GM12878 (cell line): ENCODE results near the gene SCEL. TPM values are rescaled to one million over a fixed set of nuclear protein-coding genes. Genes with fewer than 3 reads are reported as not detected.

Source experiments
- ATAC-seq: fragments of 200-7000 bp; cut with Tn5 transposase; 3 replicates; pipeline ENCODE4 v1.9.1; 2020; ENCODE audit warnings: mild to moderate bottlenecking, moderate library complexity
- BruUV-seq: library from RNA; stranded (reverse); fragments of 400-500 nt; replicated peaks from 2 replicates; lab custom pipeline; 2021; lab: Mats Ljungman, UMichigan
- CTCF ChIA-PET: fragments of 300-600 bp; sonication (Branson Sonifier 250); formaldehyde crosslinking; extraction: SDS; loops from one replicate; lab custom pipeline; 2021; ENCODE audit warnings: inconsistent platforms; lab: Yijun Ruan, JAX
- POLR2A ChIA-PET: fragments of 350-600 bp; formaldehyde crosslinking; extraction: SDS; loops from one replicate; lab custom pipeline; 2021; ENCODE audit warnings: inconsistent platforms; lab: Charles Lee
- RAD21 ChIA-PET: fragments of 300-600 bp; sonication (Branson Sonifier 250); formaldehyde crosslinking; loops from one replicate; lab custom pipeline; 2023; ENCODE audit warnings: antibody characterized with exemption; ENCODE audit not compliant: unreplicated experiment; lab: Charles Lee
- SMC1A ChIA-PET: fragments of 300-600 bp; sonication (Branson Sonifier 250); formaldehyde crosslinking; loops from one replicate; lab custom pipeline; 2023; ENCODE audit not compliant: unreplicated experiment, uncharacterized antibody; lab: Charles Lee
- DNase-seq: peaks from one replicate; pipeline ENCODE4 v3.0.0-alpha.2; 2011; ENCODE audit warnings: low read depth, low spot score
- FAIRE-seq: peaks from 3 replicates; lab custom pipeline; 2011; peaks lifted over from hg19 to GRCh38; lab: Jason Lieb, UNC
- H2AFZ ChIP-seq: 2 replicates; pipeline ENCODE4 v1.6.0; 2011; ENCODE audit warnings: low read depth, low read length, control low read depth; ENCODE audit not compliant: control insufficient read depth
- H3K27ac ChIP-seq: 2 replicates; pipeline ENCODE4 v1.5.1; 2011; ENCODE audit warnings: control low read depth; ENCODE audit not compliant: control insufficient read depth, insufficient read depth
- H3K27me3 ChIP-seq, 2 experiments: replicated peaks in 1 of 2; 2 replicates each; pipeline versions ENCODE4 v1.6.0 to v1.6.1; 2011; ENCODE audit warnings: low read length in 1 of 2; ENCODE audit not compliant: control insufficient read depth in 2 of 2, insufficient read depth in 2 of 2
- H3K36me3 ChIP-seq, 2 experiments: 2 replicates each; pipeline ENCODE4 v1.5.1; 2011; ENCODE audit warnings: low read length in 1 of 2; ENCODE audit not compliant: control insufficient read depth in 2 of 2, insufficient read depth in 2 of 2
- H3K4me1 ChIP-seq: 2 replicates; pipeline ENCODE4 v1.6.1; 2011; ENCODE audit warnings: mild to moderate bottlenecking, low read length, moderate library complexity, mixed read lengths; ENCODE audit not compliant: control insufficient read depth, insufficient read depth
- H3K4me2 ChIP-seq: 2 replicates; pipeline ENCODE4 v1.6.0; 2011; ENCODE audit warnings: control low read depth; ENCODE audit not compliant: control insufficient read depth, insufficient read depth
- H3K4me3 ChIP-seq: fragments of 200-600 bp; sonication (generic); 2 replicates; pipeline ENCODE4 v1.5.1; 2016
- H3K79me2 ChIP-seq: 2 replicates; pipeline ENCODE4 v1.6.0; 2011; ENCODE audit warnings: low read length; ENCODE audit not compliant: control insufficient read depth, insufficient read depth
- H3K9ac ChIP-seq: 2 replicates; pipeline ENCODE4 v1.8.0; 2011; ENCODE audit warnings: low read length, control low read depth, mixed read lengths; ENCODE audit not compliant: control insufficient read depth, insufficient read depth
- H3K9me3 ChIP-seq: replicated peaks from 3 replicates; pipeline ENCODE4 v1.5.1; 2011; ENCODE audit warnings: mild to moderate bottlenecking, low read length; ENCODE audit not compliant: control insufficient read depth, insufficient read depth
- H4K20me1 ChIP-seq: 2 replicates; pipeline ENCODE4 v1.6.0; 2011; ENCODE audit not compliant: control insufficient read depth, insufficient read depth
- BHLHE40 ChIP-seq, 2 experiments: fragments of 450-650 bp in 1 of 2; IDR thresholded peaks; 2 replicates each; pipeline ENCODE4 v1.6.1; 2011 to 2017; ENCODE audit warnings: low read depth in 2 of 2, borderline replicate concordance in 1 of 2, improper control_type of control experiment in 1 of 2, low read length in 1 of 2, mild to moderate bottlenecking in 1 of 2
- CBX5 ChIP-seq: sonication (generic); IDR thresholded peaks from 2 replicates; pipeline ENCODE4 v1.6.1; 2016; ENCODE audit warnings: low read depth, moderate library complexity, mild to moderate bottlenecking, inconsistent platforms
- CREB1 ChIP-seq: IDR thresholded peaks from 2 replicates; pipeline ENCODE4 v1.6.1; 2012; ENCODE audit warnings: low read depth, mild to moderate bottlenecking, inconsistent platforms
- EP300 ChIP-seq, 2 experiments: fragments of 150-350 bp in 1 of 2; IDR thresholded peaks; 2 replicates each; pipeline ENCODE4 v1.6.1; 2011 to 2012; ENCODE audit warnings: low read depth in 2 of 2, low read length in 2 of 2, borderline replicate concordance in 1 of 2, improper control_type of control experiment in 1 of 2, inconsistent platforms in 1 of 2; ENCODE audit not compliant: control insufficient read depth in 1 of 2
- ETV6 ChIP-seq, 2 experiments: fragments of 450-650 bp in 1 of 2; IDR thresholded peaks in 1 of 2; conservative IDR thresholded peaks in 1 of 2; 2 replicates each; pipeline ENCODE4 v1.6.1; 2014; ENCODE audit warnings: antibody characterized with exemption in 1 of 2, borderline replicate concordance in 1 of 2, low read depth in 1 of 2, mild to moderate bottlenecking in 1 of 2, moderate library complexity in 1 of 2
- GABPA ChIP-seq: IDR thresholded peaks from 2 replicates; pipeline ENCODE4 v1.6.1; 2014; ENCODE audit warnings: antibody characterized with exemption, low read depth, mild to moderate bottlenecking, inconsistent platforms
- HCFC1 ChIP-seq: fragments of 150-350 bp; IDR thresholded peaks from 2 replicates; pipeline ENCODE4 v1.6.1; 2014; ENCODE audit warnings: low read length
- HDAC6 ChIP-seq: fragments of 200-600 bp; sonication (generic); IDR thresholded peaks from one replicate; pipeline ENCODE4 v1.8.0; 2017; ENCODE audit warnings: antibody characterized with exemption; ENCODE audit not compliant: unreplicated experiment
- MEF2B ChIP-seq: fragments of 450-650 bp; IDR thresholded peaks from 2 replicates; pipeline ENCODE4 v1.6.1; 2018; ENCODE audit warnings: mild to moderate bottlenecking, moderate library complexity; ENCODE audit not compliant: partially characterized antibody, poor library complexity, severe bottlenecking
- MTA2 ChIP-seq: fragments of 450-650 bp; IDR thresholded peaks from 2 replicates; pipeline ENCODE4 v1.6.1; 2016; ENCODE audit warnings: low read depth, mild to moderate bottlenecking, moderate library complexity
- NR2F1 ChIP-seq: fragments of 450-650 bp; conservative IDR thresholded peaks from 2 replicates; pipeline ENCODE4 v1.6.1; 2017; ENCODE audit warnings: mild to moderate bottlenecking
- SUZ12 ChIP-seq: fragments of 200-600 bp; sonication (generic); IDR thresholded peaks from one replicate; pipeline ENCODE4 v1.6.1; 2018; ENCODE audit warnings: antibody characterized with exemption, mild to moderate bottlenecking; ENCODE audit not compliant: unreplicated experiment
- YBX1 ChIP-seq: fragments of 450-650 bp; IDR thresholded peaks from 2 replicates; pipeline ENCODE4 v1.6.1; 2016; ENCODE audit warnings: antibody characterized with exemption
- ZNF274 ChIP-seq: IDR thresholded peaks from one replicate; pipeline ENCODE4 v1.8.0; 2011; ENCODE audit not compliant: insufficient read length, insufficient read depth
- ZSCAN29 ChIP-seq: fragments of 450-650 bp; IDR thresholded peaks from 2 replicates; pipeline ENCODE4 v1.6.1; 2017; ENCODE audit warnings: mild to moderate bottlenecking, moderate library complexity
- WGBS: methylation state at CpG from one replicate; pipeline ENCODE4 v1.1.6; 2016; ENCODE audit warnings: low lambda C conversion rate; ENCODE audit not compliant: insufficient replicate concordance, insufficient coverage; ENCODE audit errors: missing lambda C conversion rate; 5-methylcytosine and 5-hydroxymethylcytosine counted together
- in situ Hi-C: fragments of 300-500 bp; cut with MboI; formaldehyde crosslinking; loops from 9 replicates; pipeline ENCODE4 v1.14.3; 2018; ENCODE audit warnings: mixed read lengths
- intact Hi-C: fragments of 100-400 bp; cut with micrococcal nuclease; formaldehyde crosslinking; loops from one replicate; pipeline ENCODE4 v1.14.2; 2022; ENCODE audit not compliant: unreplicated experiment
- polyA plus RNA-seq, 11 experiments: library from polyadenylated mRNA; depleted of rRNA in 4 of 11; unstranded in 6 of 11; stranded (reverse) in 5 of 11; fragments of >200 nt; fragmentation: Nextera tagmentation in 4 of 11; fragmentation: Illumina TruSeq in 1 of 11; extraction: Ambion mirVana in 4 of 11; extraction: Trizol in 1 of 11; gene quantifications; 1 replicate in 1 of 11; 2 replicates in 10 of 11; pipeline versions ENCODE4 v1.2.1 to v1.2.3, GENCODE V29; 2011 to 2016; ENCODE audit warnings: inconsistent platforms in 2 of 11, missing spikeins in 2 of 11, low read depth in 1 of 11
- total RNA-seq, 4 experiments: library from RNA; depleted of rRNA in 3 of 4; stranded (reverse); fragments of >200 nt in 3 of 4; fragmentation: Illumina TruSeq in 1 of 4; extraction: Trizol in 1 of 4; gene quantifications; 2 replicates each; pipeline versions ENCODE4 v1.2.1 to v1.2.3, GENCODE V29; 2013 to 2021
- TF ChIP-seq, protein P1 (sequence below): fragments of 450-650 bp; formaldehyde crosslinking; IDR thresholded peaks from 2 replicates; pipeline ENCODE4 v1.5.0; 2022; ENCODE audit warnings: mild to moderate bottlenecking, missing genetic modification characterization

Gene SCEL
- total and polyA plus RNA-seq, 10 of the 15 experiments (the other 5 are each of a cell fraction or from before 2014, with no cell fraction given): 0.09 to 0.68 (median 0.16) TPM; not detected in 1

DNA sequence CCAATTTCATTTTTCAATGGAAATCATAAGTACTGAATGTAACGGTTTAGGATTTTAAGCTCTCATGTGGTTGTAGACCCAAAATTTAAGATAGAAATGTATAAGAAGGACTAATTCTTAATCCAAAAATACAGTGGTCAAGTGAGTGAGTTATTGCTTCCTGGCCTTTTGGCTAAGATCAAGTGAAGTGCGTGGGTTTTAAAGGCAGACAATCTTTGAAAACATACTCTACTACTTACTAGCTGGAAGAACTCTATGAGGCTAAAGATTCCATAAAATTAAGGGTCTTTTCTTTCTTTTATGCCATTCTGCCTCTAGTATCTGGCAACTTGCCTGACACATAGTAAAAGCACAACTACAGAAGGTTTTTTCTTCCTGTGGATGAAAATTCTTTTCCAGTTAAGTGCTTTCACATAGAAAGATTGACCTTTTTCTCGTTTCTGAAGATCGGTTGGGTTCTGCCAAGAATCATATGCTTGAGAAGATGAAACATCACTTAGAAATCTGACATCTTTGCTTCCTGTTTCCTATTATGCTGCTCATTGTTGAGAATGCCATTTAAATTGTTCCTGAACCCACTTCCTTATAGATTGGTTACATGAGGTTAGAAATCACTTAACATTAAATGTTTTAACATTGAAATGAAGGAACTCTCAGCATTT, 26.4 kb upstream of the SCEL start:
- H2AFZ ChIP-seq: no peak overlapping the region
- no TSS peak for BruUV-seq
- H3K79me2 ChIP-seq: no peaks in the 10 kb centered on the region
- TF ChIP-seq YBX1: no peak
- TF ChIP-seq MEF2B: no peak
- no peak for TF ChIP-seq MTA2
- TF ChIP-seq BHLHE40 (IDR thresholded peaks at IDR 0.05; ENCODE audit: borderline replicate concordance in 1 of 2, low read depth in 2 of 2, low read length in 1 of 2): no peak
- TF ChIP-seq CBX5: no peak
- TF ChIP-seq SUZ12: no peak
- no peak for TF ChIP-seq HCFC1
- TF ChIP-seq GABPA: no peak
- no peak for TF ChIP-seq CREB1
- no peak for TF ChIP-seq NR2F1
- no peak for TF ChIP-seq ETV6 (conservative IDR thresholded peaks at IDR 0.05 in 1 of 2, IDR thresholded peaks at IDR 0.05 in 1 of 2; ENCODE audit: borderline replicate concordance in 1 of 2, low read depth in 1 of 2)
- TF ChIP-seq, protein P1, sequence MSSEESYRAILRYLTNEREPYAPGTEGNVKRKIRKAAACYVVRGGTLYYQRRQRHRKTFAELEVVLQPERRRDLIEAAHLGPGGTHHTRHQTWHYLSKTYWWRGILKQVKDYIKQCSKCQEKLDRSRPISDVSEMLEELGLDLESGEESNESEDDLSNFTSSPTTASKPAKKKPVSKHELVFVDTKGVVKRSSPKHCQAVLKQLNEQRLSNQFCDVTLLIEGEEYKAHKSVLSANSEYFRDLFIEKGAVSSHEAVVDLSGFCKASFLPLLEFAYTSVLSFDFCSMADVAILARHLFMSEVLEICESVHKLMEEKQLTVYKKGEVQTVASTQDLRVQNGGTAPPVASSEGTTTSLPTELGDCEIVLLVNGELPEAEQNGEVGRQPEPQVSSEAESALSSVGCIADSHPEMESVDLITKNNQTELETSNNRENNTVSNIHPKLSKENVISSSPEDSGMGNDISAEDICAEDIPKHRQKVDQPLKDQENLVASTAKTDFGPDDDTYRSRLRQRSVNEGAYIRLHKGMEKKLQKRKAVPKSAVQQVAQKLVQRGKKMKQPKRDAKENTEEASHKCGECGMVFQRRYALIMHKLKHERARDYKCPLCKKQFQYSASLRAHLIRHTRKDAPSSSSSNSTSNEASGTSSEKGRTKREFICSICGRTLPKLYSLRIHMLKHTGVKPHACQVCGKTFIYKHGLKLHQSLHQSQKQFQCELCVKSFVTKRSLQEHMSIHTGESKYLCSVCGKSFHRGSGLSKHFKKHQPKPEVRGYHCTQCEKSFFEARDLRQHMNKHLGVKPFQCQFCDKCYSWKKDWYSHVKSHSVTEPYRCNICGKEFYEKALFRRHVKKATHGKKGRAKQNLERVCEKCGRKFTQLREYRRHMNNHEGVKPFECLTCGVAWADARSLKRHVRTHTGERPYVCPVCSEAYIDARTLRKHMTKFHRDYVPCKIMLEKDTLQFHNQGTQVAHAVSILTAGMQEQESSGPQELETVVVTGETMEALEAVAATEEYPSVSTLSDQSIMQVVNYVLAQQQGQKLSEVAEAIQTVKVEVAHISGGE: no peak
- TF ChIP-seq EP300 (IDR thresholded peaks at IDR 0.05; ENCODE audit: borderline replicate concordance in 1 of 2, control insufficient read depth in 1 of 2, low read depth in 2 of 2, low read length in 2 of 2): no peak
- no peak for TF ChIP-seq HDAC6
- no peak for TF ChIP-seq ZNF274
- no peak for TF ChIP-seq ZSCAN29
- H4K20me1 ChIP-seq: no peaks in the 10 kb centered on the region
- H3K4me3 ChIP-seq: no peak overlapping the region
- FAIRE-seq (no peak), ATAC-seq (no peak), DNase-seq (no peak)
- H3K27ac ChIP-seq: no peak overlapping the region
- SMC1A ChIA-PET: interaction anchor here (0.9 to 2.1 kb wide), 4 partner anchors 9 to 36 kb away, joined by 3 to 6 read pairs (median 4); no protein-coding TSS in a partner anchor
- no peak overlapping the region for H3K9ac ChIP-seq
- in situ Hi-C loops: no loop called here
- peaks cover 10% of the 10 kb centered on the region; the same call in 1 of the 2 replicates for H3K4me1 ChIP-seq
- RAD21 ChIA-PET: no interaction called here
- H3K27me3 ChIP-seq: no peaks in the 10 kb centered on the region
- POLR2A ChIA-PET: no interaction called here
- WGBS: 31% methylated on average over 4 of the region's 4 CpGs
- no peak overlapping the region for H3K4me2 ChIP-seq
- no peaks in the 10 kb centered on the region for H3K36me3 ChIP-seq
- H3K9me3 ChIP-seq: no peaks in the 10 kb centered on the region
- CTCF ChIA-PET: interaction anchor here (0.6 to 3.2 kb wide), 3 partner anchors 15 to 56 kb away, joined by 3 to 15 read pairs (median 5); no protein-coding TSS in a partner anchor
- intact Hi-C loops: no loop called here
